OCI-LY1 (cell line): ENCODE data around the gene TRAPPC1.

ENCODE experiments used
- H2AFZ ChIP-seq: fragments of 200-600 bp; sonication (generic), shearing (Covaris generic); 2 replicates; pipeline ENCODE4 v1.6.0; 2014; ENCODE audit warnings: antibody characterized with exemption, mild to moderate bottlenecking, low read length
- H3F3A ChIP-seq: fragments of 200-600 bp; sonication (generic), shearing (Covaris generic); 2 replicates; pipeline ENCODE4 v1.6.0; 2014; ENCODE audit warnings: mild to moderate bottlenecking, antibody characterized with exemption, low read length, moderate library complexity; ENCODE audit not compliant: insufficient read depth
- H3K27ac ChIP-seq: fragments of 200-600 bp; sonication (generic); 2 replicates; pipeline ENCODE4 v1.5.1; 2014; ENCODE audit warnings: low read length, mixed run types, mild to moderate bottlenecking, low read depth; ENCODE audit not compliant: poor library complexity, severe bottlenecking
- H3K27me3 ChIP-seq: fragments of 200-600 bp; sonication (generic); 2 replicates; pipeline ENCODE4 v1.6.0; 2014; ENCODE audit warnings: antibody characterized with exemption, mild to moderate bottlenecking, low read length, moderate library complexity; ENCODE audit not compliant: insufficient read depth
- H3K36me3 ChIP-seq: fragments of 200-600 bp; sonication (generic); 2 replicates; pipeline ENCODE4 v1.6.1; 2014; ENCODE audit warnings: mild to moderate bottlenecking, antibody characterized with exemption, low read length, moderate library complexity, mixed read lengths; ENCODE audit not compliant: insufficient read depth
- H3K4me1 ChIP-seq: fragments of 200-600 bp; sonication (generic); 2 replicates; pipeline ENCODE4 v1.5.1; 2014; ENCODE audit warnings: mild to moderate bottlenecking, low read length, moderate library complexity; ENCODE audit not compliant: insufficient read depth, severe bottlenecking
- H3K4me2 ChIP-seq: fragments of 200-600 bp; sonication (generic), shearing (Covaris generic); 2 replicates; pipeline ENCODE4 v1.6.1; 2014; ENCODE audit warnings: low read length
- H3K4me3 ChIP-seq: fragments of 200-600 bp; sonication (generic); 2 replicates; pipeline ENCODE4 v1.5.1; 2014; ENCODE audit warnings: low read length, low read depth, mild to moderate bottlenecking, mixed read lengths; ENCODE audit not compliant: poor library complexity, severe bottlenecking
- H3K79me2 ChIP-seq: fragments of 200-600 bp; shearing (Covaris generic); 2 replicates; pipeline ENCODE4 v1.6.1; 2016; ENCODE audit warnings: mixed run types, low read length, mixed read lengths; ENCODE audit not compliant: insufficient read depth
- H3K9ac ChIP-seq: fragments of 200-600 bp; sonication (generic), shearing (Covaris generic); 2 replicates; pipeline ENCODE4 v1.6.1; 2014; ENCODE audit warnings: mild to moderate bottlenecking, low read length, mixed read lengths
- H3K9me2 ChIP-seq: fragments of 200-600 bp; sonication (generic), shearing (Covaris generic); 2 replicates; pipeline ENCODE4 v1.6.1; 2014; ENCODE audit warnings: low read depth, mild to moderate bottlenecking, low read length, mixed read lengths
- H3K9me3 ChIP-seq: fragments of 200-600 bp; shearing (Covaris generic); 2 replicates; pipeline ENCODE4 v1.6.1; 2014; ENCODE audit warnings: low read length, mixed read lengths
- H4K20me1 ChIP-seq: fragments of 200-600 bp; sonication (generic), shearing (Covaris generic); 2 replicates; pipeline ENCODE4 v1.6.0; 2016; ENCODE audit warnings: mild to moderate bottlenecking, low read length; ENCODE audit not compliant: insufficient read depth
- EZH2 ChIP-seq: fragments of 200-600 bp; sonication (generic), shearing (Covaris generic); IDR thresholded peaks from 2 replicates; pipeline ENCODE4 v1.8.0; 2017; ENCODE audit warnings: borderline replicate concordance, mixed run types, mild to moderate bottlenecking, antibody characterized with exemption, low read length, moderate library complexity, mixed read lengths
- TF ChIP-seq, protein P1 (sequence below): fragments of 200-600 bp; sonication (generic), shearing (Covaris generic); IDR thresholded peaks from 2 replicates; pipeline ENCODE4 v1.5.1; 2017; ENCODE audit warnings: mild to moderate bottlenecking, antibody characterized with exemption, low read length, moderate library complexity, mixed read lengths

The TRAPPC1 gene

DNA sequence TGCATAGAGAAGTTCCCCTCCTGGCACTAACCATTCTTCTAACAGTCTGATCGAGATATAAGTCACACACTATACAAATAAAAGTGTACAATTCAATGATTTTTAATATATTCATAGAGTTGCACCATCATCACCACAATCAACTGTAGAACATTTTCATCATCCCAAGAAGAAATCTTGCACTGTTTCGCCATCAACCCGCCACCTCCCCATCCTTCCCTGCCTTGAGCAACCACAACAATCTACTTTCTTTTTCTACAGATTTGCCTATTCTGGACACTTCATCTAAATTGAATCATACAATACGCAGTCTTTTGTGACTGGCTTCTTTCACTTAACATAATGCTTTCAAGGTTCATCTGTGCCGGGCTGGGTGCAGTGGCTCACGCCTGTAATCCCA is 37.7 kb upstream of the TRAPPC1 start:
- Histone ChIP-seq H3K4me2 (no peak overlapping the region), H3K27ac (no peak overlapping the region), H4K20me1 (no peaks in the 10 kb centered on the region), H3K4me1 (no peaks in the 10 kb centered on the region), H3K4me3 (no peak overlapping the region), H3K27me3 (no peaks in the 10 kb centered on the region), H3K9me3 (peaks cover 2% of the 10 kb centered on the region; the same call in 1 of the 2 replicates), H2AFZ (no peak overlapping the region), H3K79me2 (no peaks in the 10 kb centered on the region), H3F3A (no peaks in the 10 kb centered on the region), H3K36me3 (no peaks in the 10 kb centered on the region), H3K9me2 (no peaks in the 10 kb centered on the region), H3K9ac (no peak overlapping the region)
- TF ChIP-seq EZH2: no peak
- TF ChIP-seq, protein P1, sequence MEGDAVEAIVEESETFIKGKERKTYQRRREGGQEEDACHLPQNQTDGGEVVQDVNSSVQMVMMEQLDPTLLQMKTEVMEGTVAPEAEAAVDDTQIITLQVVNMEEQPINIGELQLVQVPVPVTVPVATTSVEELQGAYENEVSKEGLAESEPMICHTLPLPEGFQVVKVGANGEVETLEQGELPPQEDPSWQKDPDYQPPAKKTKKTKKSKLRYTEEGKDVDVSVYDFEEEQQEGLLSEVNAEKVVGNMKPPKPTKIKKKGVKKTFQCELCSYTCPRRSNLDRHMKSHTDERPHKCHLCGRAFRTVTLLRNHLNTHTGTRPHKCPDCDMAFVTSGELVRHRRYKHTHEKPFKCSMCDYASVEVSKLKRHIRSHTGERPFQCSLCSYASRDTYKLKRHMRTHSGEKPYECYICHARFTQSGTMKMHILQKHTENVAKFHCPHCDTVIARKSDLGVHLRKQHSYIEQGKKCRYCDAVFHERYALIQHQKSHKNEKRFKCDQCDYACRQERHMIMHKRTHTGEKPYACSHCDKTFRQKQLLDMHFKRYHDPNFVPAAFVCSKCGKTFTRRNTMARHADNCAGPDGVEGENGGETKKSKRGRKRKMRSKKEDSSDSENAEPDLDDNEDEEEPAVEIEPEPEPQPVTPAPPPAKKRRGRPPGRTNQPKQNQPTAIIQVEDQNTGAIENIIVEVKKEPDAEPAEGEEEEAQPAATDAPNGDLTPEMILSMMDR: no peak

DNA sequence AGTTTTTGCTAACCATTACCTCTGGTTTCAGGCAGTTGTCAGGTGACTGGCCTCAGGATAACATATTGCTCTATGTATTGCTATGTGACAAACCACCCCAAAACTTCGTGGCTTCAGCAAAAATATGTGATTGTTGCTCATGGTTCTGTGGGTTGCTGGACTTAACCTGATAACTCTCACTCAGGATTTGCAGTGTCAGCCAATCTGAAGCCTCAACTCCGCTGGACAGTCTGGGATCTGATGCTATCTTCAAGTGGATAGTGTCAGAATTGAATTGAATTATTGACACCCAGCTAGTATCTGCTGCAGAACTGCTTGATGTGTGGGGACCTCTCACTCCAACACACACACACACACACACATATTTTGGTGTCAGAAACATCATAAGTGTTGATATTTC is 36.0 kb upstream of the TRAPPC1 start:
- no peaks in the 10 kb centered on the region for H3K9me3 ChIP-seq
- no peaks in the 10 kb centered on the region for H3K9me2 ChIP-seq
- no peaks in the 10 kb centered on the region for H3K27me3 ChIP-seq
- TF ChIP-seq, protein P1: no peak
- no peak for TF ChIP-seq EZH2
- no peak overlapping the region for H3K4me3 ChIP-seq
- H3K9ac ChIP-seq: no peak overlapping the region
- H3K36me3 ChIP-seq: no peaks in the 10 kb centered on the region; the same call in 1 of the 2 replicates
- no peaks in the 10 kb centered on the region for H3F3A ChIP-seq
- H3K79me2 ChIP-seq: no peaks in the 10 kb centered on the region
- H2AFZ ChIP-seq: no peak overlapping the region
- H3K4me2 ChIP-seq: no peak overlapping the region
- H3K27ac ChIP-seq: no peak overlapping the region
- H4K20me1 ChIP-seq: no peaks in the 10 kb centered on the region
- H3K4me1 ChIP-seq: no peaks in the 10 kb centered on the region

DNA sequence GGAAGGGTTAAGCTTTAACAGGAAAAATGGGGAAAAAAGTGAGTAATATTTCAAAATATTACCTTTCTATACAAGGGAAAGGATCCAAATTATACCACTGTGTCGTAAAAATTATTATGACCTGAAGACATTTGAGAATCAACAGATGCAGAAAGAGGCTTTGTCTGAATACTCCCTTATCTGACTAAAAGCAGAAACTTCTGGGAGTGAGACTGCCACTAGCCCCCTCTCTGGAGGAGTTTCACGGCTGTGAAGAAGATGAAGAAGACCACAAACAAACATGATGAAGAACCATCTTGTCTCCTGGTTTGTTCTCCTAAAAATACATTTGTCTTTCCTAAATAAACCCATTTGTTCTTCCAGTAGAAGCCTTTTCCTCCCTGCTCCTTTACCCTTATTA is 29.7 kb upstream of the TRAPPC1 start:
- no peak overlapping the region for H2AFZ ChIP-seq
- H3K9me3 ChIP-seq: no peaks in the 10 kb centered on the region
- no peaks in the 10 kb centered on the region for H3K27me3 ChIP-seq
- no peak overlapping the region for H3K4me2 ChIP-seq
- H3K9ac ChIP-seq: no peak overlapping the region
- no peaks in the 10 kb centered on the region for H3K4me1 ChIP-seq
- no peaks in the 10 kb centered on the region for H3K79me2 ChIP-seq
- H3K27ac ChIP-seq: no peak overlapping the region
- no peaks in the 10 kb centered on the region for H3K9me2 ChIP-seq
- H3K4me3 ChIP-seq: no peak overlapping the region
- TF ChIP-seq, protein P1: no peak
- TF ChIP-seq EZH2: no peak
- no peaks in the 10 kb centered on the region for H4K20me1 ChIP-seq
- H3F3A ChIP-seq: no peaks in the 10 kb centered on the region
- H3K36me3 ChIP-seq: no peaks in the 10 kb centered on the region; the same call in 1 of the 2 replicates
